Activated CD4-positive, alpha-beta T cell treated with anti-CD3 and anti-CD28 coated beads for 4 hours (primary cell): ENCODE measurements around the gene STK17B.
A peak's percentile ranks its signal among the peaks of the same experiment; 100 is the strongest.

Source experiments
- DNase-seq, 2 donors: peaks; one replicate each; pipeline ENCODE4 v3.0.0-alpha.2; 2020

The STK17B gene

DNA sequence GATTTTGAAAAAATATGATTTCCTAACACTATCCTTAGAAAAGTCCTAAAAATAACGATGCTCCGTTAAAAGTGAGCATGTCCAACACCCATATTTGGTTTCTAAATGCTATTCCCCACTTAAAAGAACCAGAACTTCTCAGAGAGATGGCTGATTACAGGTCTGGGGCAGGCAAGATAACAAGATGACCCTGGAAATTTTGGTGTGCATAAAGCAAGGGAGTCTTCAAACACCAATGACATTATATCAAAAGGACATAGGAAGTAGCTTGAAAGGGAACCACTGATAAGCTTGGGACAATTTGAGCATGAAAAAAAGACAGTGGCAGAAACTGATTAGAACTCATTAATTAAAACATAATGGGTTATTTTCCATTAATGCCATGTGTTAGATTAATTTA is 17.9 kb downstream of the STK17B start:
- no peak for DNase-seq

GRCh38 chr2:196149948-196150347 is 21.4 kb downstream of the STK17B start:
- no peak for DNase-seq

DNA sequence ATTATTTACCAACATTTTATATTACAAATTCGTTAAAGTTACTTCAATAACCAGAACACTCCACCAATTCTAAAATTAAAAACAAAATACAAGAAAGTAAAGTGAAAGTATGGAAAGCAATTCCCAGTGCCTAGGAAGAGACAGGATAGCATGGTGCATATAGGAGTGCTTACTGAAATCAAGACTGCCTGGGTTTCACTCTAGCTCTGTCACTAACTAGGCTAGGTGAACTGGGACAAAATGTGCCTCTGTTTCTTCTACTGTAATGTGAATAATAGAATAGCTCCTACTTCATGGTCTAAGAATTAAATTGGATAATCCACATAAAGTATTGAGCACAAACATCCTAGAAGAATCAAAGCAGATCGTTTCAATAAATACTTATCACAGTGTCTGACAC is 22.6 kb downstream of the STK17B start:
- no peak for DNase-seq

- DNase-seq = no peak
These were observed 26.1 kb downstream of the STK17B start for GRCh38 chr2:196145256-196145655.

- DNase-seq = no peak
These were observed 26.8 kb downstream of the STK17B start for GRCh38 chr2:196144513-196145126.

- peak; percentile 36 to 48 for DNase-seq
These were observed 27.6 kb downstream of the STK17B start for GRCh38 chr2:196143730-196144131.

GRCh38 chr2:196142825-196143224 is 28.6 kb downstream of the STK17B start:
- DNase-seq = no peak

DNA sequence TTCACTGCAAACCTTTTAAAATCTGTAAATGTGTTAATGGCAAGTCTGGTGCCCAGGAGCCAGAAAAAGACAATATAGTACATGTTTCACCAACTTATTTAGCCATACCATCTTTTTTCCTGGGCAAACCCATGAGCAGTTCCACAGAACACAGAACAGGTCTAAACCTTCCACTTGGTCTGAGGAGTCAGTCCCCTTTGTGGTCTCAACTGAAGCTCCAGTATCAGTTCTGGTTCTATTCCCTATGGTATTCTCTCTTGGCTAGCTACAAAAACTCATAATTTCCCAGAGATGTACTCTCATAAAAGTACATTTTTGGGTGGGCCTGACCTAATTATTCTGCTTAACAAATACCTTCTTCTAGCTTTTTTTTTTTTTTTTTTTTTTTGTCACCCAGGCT is 31.2 kb downstream of the STK17B start:
- no peak for DNase-seq

DNA sequence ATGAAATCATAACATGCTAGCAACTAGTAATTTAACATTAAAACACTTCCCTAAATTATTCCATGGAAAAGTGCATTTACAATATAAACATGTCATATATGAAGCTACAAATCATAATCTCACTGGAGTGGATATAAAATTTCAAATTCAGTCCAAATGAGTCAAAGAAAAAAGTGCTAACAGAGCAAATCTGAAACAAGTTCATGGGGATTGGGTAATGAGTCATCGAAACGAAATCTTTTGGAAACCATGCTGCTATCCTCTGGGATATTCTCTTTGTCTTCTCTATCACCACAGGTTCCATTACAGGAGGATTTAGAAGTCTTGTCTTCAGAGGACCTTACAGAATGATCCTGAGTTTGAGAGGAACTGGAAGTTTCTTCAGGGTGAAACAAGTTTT is 34.1 kb downstream of the STK17B start:
- no peak for DNase-seq

GRCh38 chr2:196136151-196136550 is 35.2 kb downstream of the STK17B start:
- DNase-seq = no peak

DNA sequence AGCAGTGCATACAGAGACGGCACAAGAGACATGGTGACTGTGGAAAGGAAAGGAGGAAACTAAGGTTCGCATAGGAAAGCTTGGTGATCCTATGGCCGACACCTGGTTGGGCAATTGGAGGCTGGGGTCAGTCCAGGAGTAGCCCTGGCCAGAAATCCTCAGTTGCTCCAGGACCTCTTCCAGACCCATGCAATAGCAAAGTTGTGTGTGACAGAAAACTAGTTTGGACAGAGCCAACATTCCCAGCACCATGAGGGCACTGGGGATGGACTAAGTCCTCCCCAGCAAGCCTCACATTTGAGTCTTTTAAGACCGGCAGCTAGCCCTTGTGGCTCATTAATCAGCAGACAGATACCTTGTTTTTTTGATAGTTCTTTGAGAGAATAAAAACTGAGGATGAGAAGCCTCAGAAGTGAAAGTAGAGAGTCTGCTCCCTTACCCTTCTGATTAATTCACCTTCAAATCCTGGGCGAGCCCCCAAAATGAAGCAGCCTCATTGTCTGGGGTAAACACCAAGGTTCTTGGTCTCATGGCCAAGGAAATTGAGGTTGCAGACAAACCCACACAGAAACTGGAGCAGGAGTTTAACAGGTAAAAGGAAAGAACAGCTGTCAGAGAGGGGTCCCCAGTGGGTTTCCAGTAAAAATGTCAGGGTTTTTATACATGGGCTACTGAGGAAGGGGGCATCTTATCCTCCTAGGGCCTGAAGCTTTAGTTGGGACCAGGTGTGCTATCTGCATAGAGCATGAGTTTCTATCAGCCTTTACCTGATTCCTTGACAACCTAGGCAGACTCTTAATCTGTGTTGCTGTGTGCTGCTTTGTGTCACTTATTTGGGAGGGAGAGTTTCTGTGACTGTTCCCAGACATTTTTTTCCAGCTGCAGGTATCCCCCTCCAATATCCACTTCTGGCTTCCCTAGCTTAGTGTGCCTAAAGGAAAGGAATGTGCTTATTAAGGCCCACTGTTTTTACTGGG is 39.1 kb downstream of the STK17B start:
- peak; percentile 58 to 64 for DNase-seq

GRCh38 chr2:196131384-196131937 is 39.9 kb downstream of the STK17B start:
- peak; percentile 67 to 75 for DNase-seq

- DNase-seq = no peak
These were observed 41.1 kb downstream of the STK17B start for GRCh38 chr2:196130039-196130825.

- no peak for DNase-seq
These were observed 42.6 kb downstream of the STK17B start for GRCh38 chr2:196128749-196129148.

DNA sequence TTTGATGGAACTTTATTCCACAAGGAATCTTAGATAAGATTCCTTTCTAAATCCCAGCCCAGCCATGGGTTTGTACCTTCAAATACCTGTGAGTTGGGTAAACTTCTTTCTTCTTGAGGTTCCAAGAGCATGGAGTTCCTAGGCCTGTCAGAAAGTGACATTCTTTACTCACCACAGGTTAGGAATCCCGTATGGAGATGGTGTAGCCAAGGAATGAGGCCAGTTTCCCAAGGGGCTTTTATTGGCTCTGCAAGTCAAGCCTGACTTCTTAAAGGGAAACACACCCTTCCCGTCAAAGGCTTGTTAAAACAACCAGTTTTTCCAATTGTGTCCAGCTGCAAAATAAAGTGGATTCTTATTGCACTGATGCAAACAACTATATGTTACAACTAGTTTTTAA is 45.8 kb downstream of the STK17B start:
- no peak for DNase-seq

DNA sequence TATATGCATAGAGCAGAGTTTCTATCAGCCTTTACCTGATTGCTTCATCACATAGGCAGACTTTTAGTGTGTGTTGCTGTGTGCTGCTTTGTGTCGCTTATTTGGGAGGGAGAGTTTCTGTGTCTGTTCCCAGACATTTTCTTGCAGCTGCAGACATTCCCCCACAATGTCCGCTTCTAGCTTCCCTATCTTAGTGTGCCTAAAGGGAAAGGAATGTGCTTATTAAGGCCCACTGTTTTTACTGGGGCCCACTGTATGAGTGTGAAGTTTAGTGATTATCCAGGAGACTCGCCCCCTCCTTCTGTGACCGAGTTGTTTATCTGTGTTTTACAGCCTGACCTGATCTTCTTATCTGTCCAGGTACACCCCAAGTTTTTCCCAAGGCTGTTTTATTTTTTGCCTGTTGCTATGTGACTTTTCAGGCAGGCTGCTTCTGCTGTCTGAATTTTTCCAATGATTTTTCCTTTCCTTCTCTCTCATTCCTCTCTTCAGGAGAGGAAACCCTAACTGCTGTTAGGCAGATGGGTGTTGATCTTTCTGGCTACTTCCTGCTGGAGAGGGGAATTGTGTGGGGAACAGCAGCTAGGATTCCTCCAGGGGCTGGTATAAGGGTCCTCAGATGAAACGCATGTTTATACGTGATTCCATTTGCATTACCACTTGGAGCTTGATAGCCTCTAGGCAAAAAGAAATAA is 47.6 kb downstream of the STK17B start:
- DNase-seq = no peak

DNA sequence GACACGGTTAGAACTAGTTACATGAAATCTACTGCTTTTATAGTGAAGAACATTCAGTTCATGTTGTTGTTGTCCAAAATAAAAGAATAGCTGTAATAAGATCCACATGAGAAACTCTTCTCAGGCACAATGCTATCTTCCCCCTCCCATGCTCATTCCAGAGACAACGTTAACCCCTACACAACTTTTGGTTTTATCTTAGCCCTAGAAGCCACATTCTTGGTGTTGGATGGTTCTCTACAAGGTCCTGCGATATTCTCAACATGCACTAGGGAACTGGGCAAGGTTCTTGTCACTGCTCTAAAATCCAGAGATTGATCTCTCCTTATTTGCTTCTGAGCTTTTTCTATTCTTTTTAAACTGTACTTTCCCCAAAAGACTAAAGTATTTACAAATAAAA is 51.5 kb downstream of the STK17B start:
- no peak for DNase-seq

GRCh38 chr2:196117214-196117705 is 54.1 kb downstream of the STK17B start:
- DNase-seq = no peak

DNA sequence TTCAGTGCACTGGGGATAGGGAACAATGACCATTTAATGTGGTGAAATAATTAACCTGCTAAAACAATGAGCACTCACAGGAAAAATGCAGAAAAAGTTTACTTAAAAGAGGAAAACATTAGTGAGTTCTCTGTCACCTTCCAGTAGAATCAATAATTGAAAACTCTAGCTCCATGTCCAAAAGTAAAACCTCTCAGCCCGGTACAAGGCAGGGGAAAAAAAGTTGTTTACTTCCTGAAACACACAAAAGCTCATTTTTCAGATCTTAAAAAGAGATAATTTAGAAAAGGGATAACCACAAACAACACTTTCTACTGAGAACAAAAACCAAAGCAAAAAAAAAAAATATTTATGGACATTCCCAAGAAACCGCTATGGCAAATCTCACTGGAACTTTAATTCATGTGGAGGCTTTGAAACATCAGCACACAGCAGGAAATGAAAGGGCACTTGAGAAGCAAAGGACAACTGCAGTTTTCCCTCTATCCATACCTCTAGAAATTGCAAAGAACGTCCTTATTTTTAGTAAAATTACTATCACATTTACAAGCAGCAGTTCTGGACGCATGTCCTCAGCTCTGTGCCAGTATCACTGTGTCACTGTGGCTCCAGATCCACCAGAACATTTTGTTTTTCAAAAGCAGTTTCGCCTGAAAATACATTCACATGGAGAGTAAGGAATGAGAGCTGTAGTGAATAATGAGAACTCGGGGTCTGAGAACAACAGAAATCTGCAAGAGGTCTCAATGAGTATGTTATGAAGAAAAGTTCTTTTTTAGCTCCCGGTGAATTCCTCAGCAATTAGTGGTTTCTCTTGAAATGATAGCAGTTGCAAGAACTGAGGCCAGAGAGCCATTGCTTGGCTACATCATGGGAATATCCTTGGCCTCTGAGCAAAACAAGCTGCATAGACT is 58.1 kb downstream of the STK17B start:
- no peak for DNase-seq

- no peak for DNase-seq
These were observed 58.9 kb downstream of the STK17B start for GRCh38 chr2:196112418-196113034.

DNA sequence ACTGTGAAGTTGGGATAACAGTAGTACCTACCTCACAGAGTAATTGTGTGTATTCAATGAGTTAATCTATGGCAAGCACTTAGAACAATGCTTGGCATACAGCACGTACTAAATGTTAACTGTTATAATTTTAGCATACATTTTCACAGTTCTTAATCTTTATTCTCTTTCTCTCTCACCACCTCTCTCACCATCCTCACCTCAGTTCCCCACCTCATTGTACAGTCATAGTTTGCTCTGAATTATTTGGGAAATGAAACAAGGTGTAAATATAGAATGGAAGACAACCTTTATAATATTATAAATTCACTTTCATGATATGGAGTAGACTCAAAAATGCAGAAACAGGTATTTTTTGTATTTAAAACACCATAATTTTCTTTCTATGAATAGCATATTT is 62.8 kb downstream of the STK17B start:
- DNase-seq = no peak
